GM19455 (cell line): Measurements from ENCODE around the gene CFTR.
"Not testable (repeated sequence)": the region's sequence is repeated elsewhere in the genome, so short reads cannot be mapped to it uniquely, and the experiment has no call there.

Source experiments
- ATAC-seq: cut with Tn5 transposase; IDR thresholded peaks from one replicate; pipeline ENCODE4 v1.9.1; 2021; ENCODE audit not compliant: unreplicated experiment

CFTR gene

DNA sequence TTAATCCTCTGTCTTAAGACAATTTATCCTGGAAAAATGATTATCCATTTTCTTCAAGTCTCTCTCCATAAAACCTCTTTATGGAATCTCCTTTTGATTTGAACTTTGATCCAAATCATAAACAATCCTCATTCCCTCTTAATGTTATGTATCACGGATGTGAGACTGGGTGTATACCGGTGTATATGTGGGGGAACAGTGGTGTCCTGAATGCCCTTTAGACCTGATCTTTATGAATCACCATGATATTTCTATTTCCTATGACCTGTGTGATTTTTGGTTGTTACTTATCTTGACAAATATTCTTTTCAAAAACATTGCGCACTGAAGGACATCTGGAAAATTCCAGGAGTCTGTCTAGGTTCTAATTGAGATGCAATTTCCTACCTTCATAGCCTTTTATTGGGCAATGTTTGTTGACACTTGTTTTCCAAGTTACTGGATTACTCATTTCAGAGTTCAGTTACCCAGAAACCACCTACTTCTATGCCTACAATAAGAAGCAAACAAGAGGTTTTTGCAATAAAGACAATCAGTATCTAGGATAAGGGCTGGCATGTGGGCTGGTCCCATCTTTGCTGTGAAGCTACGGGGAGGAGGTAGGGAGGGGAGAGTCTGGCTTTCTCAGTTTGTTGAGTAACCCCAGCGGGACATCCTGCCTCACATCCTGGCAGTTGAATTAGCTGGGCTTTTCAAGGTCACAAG, 203.0 kb downstream of the CFTR start:
- ATAC-seq: no peak

DNA sequence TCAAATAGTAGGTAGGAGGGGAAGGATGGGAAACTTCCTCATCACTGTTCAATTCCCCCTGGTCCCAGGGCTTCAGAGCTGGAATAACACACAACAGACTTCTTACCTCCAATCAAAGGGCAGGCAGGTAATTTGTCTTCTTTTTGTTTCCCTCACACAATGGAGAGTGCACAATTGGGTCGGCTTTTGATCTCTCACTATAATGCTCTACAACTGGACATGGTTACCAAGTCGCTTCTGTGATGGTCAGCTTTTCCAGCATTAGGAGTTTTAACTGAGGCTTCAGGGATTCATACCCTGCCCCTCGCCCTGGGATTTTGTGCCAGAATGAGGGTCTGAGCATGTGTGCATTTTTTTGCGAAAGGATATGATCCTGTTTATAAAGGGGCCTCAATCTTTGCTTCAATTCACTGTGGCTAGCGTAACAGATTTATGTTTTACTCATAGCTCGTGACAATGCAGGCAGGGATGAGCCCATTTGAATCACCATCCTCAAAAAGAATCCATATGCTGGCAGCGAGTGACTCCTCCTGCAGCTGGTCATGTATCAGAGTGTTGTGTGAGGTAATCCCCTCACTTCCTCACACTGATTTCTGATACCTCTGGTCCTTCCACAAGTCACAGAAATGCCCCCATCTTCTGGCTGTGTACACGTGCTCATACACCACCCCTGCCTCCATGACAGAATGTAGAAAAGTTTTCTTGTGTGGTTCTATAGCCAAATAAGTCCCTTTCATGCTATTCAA, 203.8 kb downstream of the CFTR start:
- no peak for ATAC-seq

DNA sequence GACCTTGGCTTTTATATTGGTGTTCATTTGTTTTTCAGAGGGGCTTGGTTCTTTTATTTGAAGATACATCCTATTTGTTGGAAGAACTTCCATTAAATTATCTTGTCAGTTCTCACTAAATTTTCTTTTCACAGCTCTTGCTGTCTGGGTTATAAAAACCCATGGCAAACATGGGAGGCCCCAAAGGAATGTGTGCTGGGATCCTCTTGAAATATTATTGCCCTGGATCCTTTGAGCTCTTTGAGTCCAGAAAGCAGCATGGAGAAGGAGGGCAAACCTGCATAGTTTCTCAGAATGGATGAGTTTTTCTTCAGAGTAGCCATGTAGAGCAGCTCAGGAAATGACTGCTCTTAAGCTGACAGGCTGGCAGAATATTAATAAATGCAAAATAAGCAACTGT, 206.0 kb downstream of the CFTR start:
- no peak for ATAC-seq

DNA sequence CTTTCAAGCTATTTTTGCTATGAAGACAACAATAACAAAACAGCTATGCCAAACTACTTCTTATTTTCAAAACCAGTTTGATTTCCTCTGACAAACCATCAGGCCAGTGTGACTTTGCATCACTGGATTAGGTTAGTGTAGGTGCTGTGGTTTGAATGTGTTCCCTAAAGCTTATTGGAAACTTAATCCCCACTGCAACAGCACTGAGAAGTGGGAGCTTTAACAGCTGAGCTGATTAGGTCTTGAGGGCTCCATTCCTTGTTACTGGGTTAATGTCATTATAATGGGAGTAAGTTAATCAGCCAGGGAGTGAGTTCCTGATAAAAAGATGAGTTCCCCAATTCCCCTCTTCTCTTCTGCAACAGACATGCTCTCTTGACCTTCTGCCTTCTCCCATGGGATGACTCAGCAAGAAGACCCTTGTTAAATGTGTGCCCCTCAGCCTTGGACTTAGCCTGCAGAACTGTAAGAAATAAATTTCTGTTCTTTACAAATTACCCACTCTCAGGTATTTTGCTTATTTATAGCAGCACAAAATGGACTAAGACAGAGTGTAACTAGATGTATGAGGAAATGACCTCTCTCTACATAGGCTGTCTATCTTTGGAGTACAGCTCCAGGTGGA, 206.6 kb downstream of the CFTR start:
- no peak for ATAC-seq

DNA sequence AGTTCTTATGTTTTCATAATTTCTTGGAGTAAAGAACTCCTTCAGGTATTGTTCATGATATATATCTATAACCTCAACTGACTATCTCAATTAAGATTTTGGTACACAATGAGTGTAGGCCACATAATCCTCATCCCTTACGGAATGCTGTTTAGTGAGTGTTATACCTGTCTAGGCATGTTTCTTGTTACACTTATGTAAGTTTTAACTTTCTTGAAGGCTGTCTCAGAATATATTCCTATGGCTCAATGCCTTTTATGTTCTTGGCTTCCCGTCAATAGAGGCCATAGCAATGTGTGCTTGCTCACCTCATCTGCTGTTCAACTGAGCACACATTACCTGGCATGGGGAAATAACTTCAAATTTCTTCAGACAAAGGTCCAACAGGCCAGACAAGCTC, 208.3 kb downstream of the CFTR start:
- no peak for ATAC-seq

DNA sequence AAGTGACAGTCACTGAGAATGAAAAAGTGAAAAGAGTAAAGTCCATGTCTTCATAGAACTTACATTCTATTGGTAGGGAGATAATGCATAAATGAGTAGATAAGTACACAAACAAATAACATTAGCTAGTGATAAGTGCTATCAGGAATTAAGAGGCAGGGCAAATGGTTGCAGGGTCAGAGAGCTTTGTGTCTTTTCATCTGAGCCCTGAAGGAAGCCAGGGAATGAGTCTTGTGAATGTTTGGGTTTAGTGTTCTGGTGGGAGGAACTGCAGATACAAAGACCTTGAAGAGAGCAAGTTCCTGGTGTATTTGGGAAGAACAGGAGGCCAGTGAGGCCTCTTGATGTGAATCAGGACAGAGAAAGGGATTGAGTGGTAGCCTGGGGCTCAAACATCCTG, 209.6 kb downstream of the CFTR start:
- ATAC-seq: no peak

DNA sequence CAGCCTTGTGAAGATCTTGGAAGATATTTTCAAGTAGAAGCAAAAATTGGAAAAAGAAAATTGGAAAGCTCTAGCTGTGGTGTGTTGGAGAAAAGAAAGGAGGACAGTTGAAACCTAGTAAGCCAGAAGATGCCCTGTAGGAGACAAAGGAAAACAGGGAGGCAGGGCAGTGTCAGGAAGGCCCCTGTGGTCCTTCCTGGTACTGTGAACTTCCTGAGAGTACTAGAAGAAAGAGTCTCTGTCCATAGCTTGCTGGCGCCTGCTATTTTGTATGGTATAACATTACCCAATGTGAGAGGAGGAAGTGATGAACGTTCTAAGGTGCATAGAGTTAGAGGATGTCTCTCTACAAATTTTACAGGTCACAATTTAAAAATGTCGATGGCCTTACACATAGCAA, 210.3 kb downstream of the CFTR start:
- ATAC-seq: no peak

DNA sequence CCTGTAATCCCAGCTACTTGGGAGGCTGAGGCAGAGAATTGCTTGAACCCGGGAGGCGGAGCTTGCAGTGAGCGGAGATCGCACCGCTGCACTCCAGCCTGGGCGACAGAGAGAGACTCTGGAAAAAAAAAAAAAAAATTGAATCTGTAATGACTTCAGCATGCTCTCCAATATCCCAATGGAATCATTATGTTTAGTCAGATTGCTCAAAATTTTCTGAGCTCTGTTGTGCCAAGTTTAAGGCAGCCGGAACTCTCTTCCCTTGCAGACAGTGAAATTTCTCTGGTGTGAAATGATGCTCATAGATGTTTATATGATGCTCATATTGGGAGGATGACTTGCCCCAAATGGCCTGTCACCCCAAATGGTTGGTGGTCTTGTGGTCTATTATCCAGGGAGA, 212.5 kb downstream of the CFTR start:
- no peak for ATAC-seq

DNA sequence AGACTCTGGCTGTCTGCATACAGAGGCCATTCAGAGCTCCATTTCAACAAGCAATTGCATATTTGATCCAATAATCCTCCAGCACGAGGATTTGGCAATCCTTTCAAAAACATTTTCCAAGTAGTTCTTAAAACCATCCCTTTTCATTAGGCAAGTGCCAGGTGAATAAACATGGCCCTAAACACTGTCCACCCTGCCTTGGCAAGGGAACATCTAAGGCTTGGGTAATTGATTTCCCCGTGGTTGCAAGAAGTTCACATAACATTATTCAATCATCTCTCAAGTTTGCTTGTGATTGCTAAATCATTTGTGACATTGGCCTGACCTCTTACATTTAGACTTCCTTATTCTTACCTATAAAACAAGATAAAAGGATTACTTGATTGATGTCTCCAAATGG, 218.2 kb downstream of the CFTR start:
- ATAC-seq: no peak

DNA sequence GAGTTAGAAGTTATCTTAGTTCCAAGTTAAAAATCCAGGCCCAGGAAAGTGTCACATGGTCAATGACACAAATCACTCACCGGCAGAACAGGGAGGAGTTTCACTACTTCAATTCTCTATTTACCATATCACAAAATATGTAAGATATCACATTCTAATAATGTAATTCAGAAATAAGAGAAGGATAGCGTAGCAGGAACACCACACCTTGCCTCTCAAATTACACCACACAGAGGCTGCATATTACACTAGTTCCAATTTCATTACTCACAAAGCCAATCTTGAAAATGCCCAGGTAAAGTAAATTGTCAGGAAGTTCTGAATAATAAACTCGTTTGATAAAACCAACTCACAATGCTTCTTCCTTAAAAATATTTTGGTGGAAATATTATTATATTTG, 224.2 kb downstream of the CFTR start:
- ATAC-seq: no peak

DNA sequence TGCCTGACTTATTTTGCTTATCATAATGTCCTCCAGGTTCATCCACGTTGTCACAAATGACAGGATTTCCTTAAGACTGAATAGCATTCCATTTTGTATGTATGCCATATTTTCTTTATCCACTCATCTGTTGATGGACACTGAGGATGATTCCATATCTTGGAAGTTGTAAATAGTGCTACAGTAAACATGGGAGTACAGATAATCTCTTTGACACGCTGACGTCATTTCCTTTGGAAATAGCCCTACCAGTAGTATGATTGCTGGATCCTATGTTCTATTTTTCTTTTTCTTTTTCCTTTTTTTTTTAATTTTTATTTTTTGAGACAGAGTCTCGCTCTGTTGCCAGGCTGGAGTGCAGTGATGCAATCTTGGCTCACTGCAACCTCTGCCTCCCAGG, 225.8 kb downstream of the CFTR start:
- ATAC-seq: no peak

DNA sequence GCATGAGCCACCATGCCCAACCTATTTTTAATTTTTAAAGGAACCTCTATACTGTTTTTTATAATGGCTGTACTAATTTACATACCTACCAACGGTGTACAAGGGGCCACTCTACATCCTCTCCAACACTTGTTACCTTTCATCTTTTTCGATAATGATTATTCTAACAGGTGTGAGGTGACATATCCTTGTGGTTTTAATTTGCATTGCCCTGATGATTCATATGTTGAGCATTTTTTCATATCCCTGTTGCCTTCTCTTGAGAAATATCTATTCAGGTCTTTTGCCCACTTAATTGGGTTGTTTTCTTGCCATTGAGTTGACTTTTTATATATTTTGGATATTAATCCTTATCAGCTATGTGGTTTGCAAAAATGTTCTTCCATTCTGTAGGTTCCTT, 226.4 kb downstream of the CFTR start:
- no peak for ATAC-seq

DNA sequence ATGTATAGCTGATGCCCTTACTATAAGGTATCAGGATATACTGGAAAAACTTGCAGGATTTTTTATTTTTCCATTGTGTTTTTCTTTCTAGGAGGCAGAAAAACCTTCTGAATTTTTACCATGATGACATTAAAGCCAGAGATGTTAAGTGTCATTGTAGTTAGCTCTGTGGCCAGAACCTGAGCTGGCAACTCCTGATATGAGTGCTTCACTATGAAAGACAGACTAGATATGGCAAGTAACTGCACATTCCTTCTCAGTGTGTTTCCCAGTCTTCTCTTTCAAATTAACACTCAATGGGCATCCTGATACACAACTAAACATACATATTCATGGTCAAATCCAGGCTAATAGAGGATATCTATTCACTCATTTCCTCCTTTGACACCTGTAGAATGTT, 227.3 kb downstream of the CFTR start:
- no peak for ATAC-seq

DNA sequence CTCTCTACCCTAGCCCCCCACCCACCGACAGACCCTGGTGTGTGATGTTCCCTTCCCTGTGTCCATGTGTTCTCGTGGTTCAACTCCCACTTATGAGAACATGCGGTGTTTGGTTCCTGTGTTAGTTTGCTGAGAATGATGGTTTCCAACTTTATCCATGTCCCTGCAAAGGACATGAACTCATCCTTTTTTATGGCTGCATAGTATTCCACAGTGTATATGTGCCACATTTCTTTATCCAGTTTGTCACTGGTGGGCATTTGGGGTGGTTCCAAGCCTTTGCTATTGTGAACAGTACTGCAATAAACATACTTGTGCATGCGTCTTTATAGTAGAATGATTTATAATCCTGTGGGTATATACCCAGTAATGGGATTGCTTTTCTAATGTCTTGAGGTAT, 228.3 kb downstream of the CFTR start:
- ATAC-seq: not testable (repeated sequence)

DNA sequence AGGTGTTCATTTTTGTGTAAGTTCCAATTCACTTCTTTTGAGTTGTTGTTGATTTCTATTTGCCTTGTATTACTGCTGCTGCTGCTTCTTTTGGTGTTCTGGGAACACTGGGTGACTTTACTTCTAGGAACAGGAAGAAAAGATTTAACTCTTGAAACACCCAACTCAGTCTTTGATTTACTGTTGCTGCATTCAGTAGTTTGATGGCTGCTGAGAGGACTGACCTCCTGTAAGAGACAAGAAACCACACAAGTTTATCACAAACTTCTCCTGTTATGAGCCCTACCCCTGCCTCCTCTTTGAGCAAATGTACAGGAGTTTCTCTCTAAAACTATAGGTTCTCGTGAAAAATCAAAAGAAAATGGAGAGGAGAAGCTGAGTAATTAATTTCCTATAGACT, 231.7 kb downstream of the CFTR start:
- ATAC-seq: no peak

DNA sequence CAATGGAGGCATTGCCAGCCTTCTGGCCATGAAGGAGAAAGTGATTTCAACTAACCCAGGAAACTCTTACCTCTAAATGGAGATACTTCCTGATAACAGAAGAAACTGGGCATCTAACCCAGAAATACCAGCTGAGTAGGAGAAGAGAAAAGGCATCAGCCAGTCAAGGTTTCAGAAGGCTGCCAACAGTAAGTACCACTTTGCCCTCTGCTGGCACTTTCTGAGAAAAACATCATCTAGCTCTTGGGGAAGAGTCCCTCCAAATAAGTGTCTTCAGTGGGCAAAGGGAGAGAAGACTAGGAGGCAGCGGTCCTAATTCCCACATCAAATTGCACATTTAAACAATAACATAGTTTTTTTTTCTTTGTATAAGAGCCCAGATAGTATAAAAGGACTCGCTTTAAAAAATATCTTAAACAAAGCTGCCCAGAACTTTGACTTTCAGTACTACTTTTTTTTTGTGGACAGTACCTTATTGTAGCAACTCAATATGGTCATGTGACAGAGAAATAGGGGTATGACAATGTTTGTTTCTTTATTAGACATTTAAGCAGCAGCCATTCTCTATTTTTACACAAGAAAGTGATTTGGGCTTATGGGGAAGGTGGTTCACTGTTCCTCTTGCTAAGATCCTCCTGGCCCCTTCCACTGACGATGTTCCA, 236.1 kb downstream of the CFTR start:
- peak; percentile 63 for ATAC-seq

DNA sequence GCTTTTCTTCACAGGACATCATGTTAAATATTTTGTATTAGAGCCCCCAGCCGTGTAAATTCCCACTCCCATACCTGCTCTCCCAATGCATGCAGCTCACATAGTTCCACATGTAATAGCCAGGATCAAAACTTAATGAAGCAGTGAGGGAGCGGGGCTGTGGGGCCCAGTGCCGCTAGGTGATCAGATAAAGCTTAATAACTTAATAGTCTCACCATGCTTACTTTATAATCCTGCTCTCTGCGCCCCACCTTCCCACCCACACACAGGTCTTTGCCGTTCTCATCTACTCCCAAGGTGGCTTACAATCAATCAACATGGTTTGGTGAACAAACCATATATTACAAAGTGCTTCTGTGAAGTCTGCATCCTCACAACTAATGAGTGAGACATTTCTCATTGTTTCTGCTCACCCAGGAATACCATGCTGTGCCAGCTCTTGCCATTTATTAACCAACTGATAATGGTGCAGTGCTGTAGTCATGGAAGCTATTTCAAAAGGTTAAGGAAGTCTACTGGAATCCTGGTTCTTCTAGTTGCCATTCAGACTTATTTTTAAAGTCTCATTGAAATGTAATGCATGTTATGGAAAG, 237.0 kb downstream of the CFTR start:
- no peak for ATAC-seq

DNA sequence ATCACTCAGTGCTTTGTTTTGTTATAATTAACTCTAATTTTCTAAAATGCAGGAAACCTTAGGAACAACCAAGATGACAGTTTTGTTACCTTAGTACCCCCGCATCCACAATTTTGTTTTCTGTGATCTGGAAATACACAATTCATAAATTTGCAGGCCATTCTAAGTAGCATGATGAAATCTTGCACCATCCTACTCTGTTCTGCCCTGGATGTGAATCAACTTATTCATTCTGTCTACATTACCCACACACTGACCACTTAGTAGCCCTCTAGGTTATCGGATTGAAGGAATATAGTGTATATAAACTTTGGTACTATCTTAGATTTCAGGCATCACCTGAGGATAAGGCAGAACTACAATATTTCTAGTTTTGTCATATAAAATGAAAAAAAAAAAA, 237.5 kb downstream of the CFTR start:
- no peak for ATAC-seq
